H1 (cell line): ENCODE results near the gene CCNA2. TPM values are rescaled to one million over a fixed set of nuclear protein-coding genes. Genes with fewer than 3 reads are reported as not detected.

Experiments
- CTCF ChIA-PET: fragments of 300-600 bp; sonication (Branson Sonifier 250); formaldehyde crosslinking; loops from one replicate; lab custom pipeline; 2021; ENCODE audit not compliant: partially characterized antibody; lab: Charles Lee
- POLR2A ChIA-PET: fragments of 300-600 bp; sonication (Branson Sonifier 250); formaldehyde crosslinking; loops from one replicate; lab custom pipeline; 2021; ENCODE audit warnings: inconsistent platforms; ENCODE audit not compliant: partially characterized antibody; lab: Charles Lee
- DNase-seq, 2 experiments: peaks; one replicate each; pipeline versions ENCODE4 v3.0.0 to v3.0.0-alpha.2; 2010 to 2022; ENCODE audit warnings: low spot score in 2 of 2, low read depth in 1 of 2, mixed read lengths in 1 of 2
- FAIRE-seq: peaks from 2 replicates; lab custom pipeline; 2011; peaks lifted over from hg19 to GRCh38; lab: Jason Lieb, UNC
- H2AFZ ChIP-seq: 2 replicates; pipeline ENCODE4 v1.8.1; 2012; ENCODE audit warnings: low read length, inconsistent platforms
- H2AK5ac ChIP-seq: 2 replicates; pipeline ENCODE4 v1.6.1; 2013; ENCODE audit warnings: low read depth, low read length
- H2BK120ac ChIP-seq: replicated peaks from 2 replicates; pipeline ENCODE3; 2013; ENCODE audit warnings: low read depth, low read length, inconsistent platforms
- H2BK12ac ChIP-seq: 2 replicates; pipeline ENCODE4 v1.6.1; 2013; ENCODE audit warnings: low read depth, low read length
- H2BK15ac ChIP-seq: 2 replicates; pipeline ENCODE4 v1.6.1; 2013; ENCODE audit warnings: low read length
- H2BK20ac ChIP-seq: 2 replicates; pipeline ENCODE4 v1.6.1; 2013; ENCODE audit warnings: low read length
- H2BK5ac ChIP-seq: 2 replicates; pipeline ENCODE4 v1.6.1; 2013; ENCODE audit warnings: low read depth, low read length
- H3K14ac ChIP-seq: 2 replicates; pipeline ENCODE4 v1.6.1; 2013; ENCODE audit warnings: inconsistent platforms; ENCODE audit not compliant: insufficient read length
- H3K18ac ChIP-seq: 2 replicates; pipeline ENCODE4 v1.6.1; 2013; ENCODE audit warnings: low read length; ENCODE audit errors: extremely low read depth
- H3K23ac ChIP-seq: 2 replicates; pipeline ENCODE4 v1.6.1; 2013; ENCODE audit warnings: inconsistent platforms; ENCODE audit not compliant: insufficient read length
- H3K23me2 ChIP-seq: 2 replicates; pipeline ENCODE4 v1.6.1; 2013; ENCODE audit warnings: low read depth, low read length
- H3K27ac ChIP-seq: 2 replicates; pipeline ENCODE4 v1.6.1; 2011; ENCODE audit warnings: low read depth, low read length, inconsistent platforms
- H3K27me3 ChIP-seq, 4 experiments: replicated peaks in 1 of 4; 1 replicate in 1 of 4; 2 replicates in 3 of 4; pipeline versions ENCODE4 v1.6.1 to v1.8.1; 2011 to 2013; ENCODE audit warnings: low read length in 3 of 4, mild to moderate bottlenecking in 3 of 4, inconsistent platforms in 2 of 4, mixed read lengths in 2 of 4, moderate library complexity in 1 of 4; ENCODE audit not compliant: control insufficient read depth in 3 of 4, insufficient read depth in 3 of 4; ENCODE audit errors: extremely low read depth in 1 of 4
- H3K36me3 ChIP-seq, 4 experiments: 2 replicates each; pipeline versions ENCODE4 v1.6.1 to v1.8.1; 2011 to 2013; ENCODE audit warnings: mild to moderate bottlenecking in 4 of 4, low read length in 3 of 4, moderate library complexity in 2 of 4, control low read depth in 1 of 4, inconsistent platforms in 1 of 4; ENCODE audit not compliant: insufficient read depth in 4 of 4, control insufficient read depth in 2 of 4
- H3K4ac ChIP-seq: replicated peaks from 2 replicates; pipeline ENCODE3; 2013; ENCODE audit warnings: low read length, low read depth, mixed read lengths, inconsistent platforms; ENCODE audit not compliant: insufficient read length
- H3K4me1 ChIP-seq, 4 experiments: replicated peaks in 1 of 4; 1 replicate in 1 of 4; 2 replicates in 3 of 4; pipeline versions ENCODE4 v1.6.1 to v1.8.1; 2011 to 2013; ENCODE audit warnings: low read length in 3 of 4, inconsistent platforms in 2 of 4, mixed read lengths in 1 of 4; ENCODE audit not compliant: insufficient read depth in 4 of 4, control insufficient read depth in 3 of 4
- H3K4me2 ChIP-seq, 2 experiments: 2 replicates each; pipeline versions ENCODE4 v1.6.1 to v1.8.1; 2011 to 2013; ENCODE audit warnings: low read depth in 2 of 2, low read length in 2 of 2, control low read depth in 1 of 2, inconsistent platforms in 1 of 2, mild to moderate bottlenecking in 1 of 2; ENCODE audit not compliant: insufficient read depth in 1 of 2
- H3K4me3 ChIP-seq, 4 experiments: fragments of 200-600, 300-600 bp in 1 of 4; sonication (generic), shearing (Covaris generic), sonication (Bioruptor Twin) in 1 of 4; 2 replicates each; pipeline versions ENCODE4 v1.5.1 to v1.8.1; 2011 to 2016; ENCODE audit warnings: low read length in 4 of 4, low read depth in 3 of 4, control low read depth in 2 of 4, inconsistent platforms in 2 of 4, mild to moderate bottlenecking in 2 of 4, mixed read lengths in 1 of 4, moderate library complexity in 1 of 4; ENCODE audit not compliant: insufficient read depth in 2 of 4; ENCODE audit errors: extremely low read depth in 1 of 4
- H3K56ac ChIP-seq: replicated peaks from 2 replicates; pipeline ENCODE3; 2013; ENCODE audit warnings: low read depth, mild to moderate bottlenecking, mixed read lengths, low read length, inconsistent platforms; ENCODE audit not compliant: insufficient read length
- H3K79me1 ChIP-seq: 2 replicates; pipeline ENCODE4 v1.6.1; 2013; ENCODE audit warnings: low read depth, low read length, control low read depth
- H3K79me2 ChIP-seq, 2 experiments: 2 replicates each; pipeline versions ENCODE4 v1.6.1 to v1.8.1; 2012 to 2013; ENCODE audit warnings: low read length in 2 of 2, mild to moderate bottlenecking in 2 of 2, inconsistent platforms in 1 of 2; ENCODE audit not compliant: insufficient read depth in 2 of 2, control insufficient read depth in 1 of 2
- H3K9ac ChIP-seq, 4 experiments: replicated peaks in 1 of 4; 1 replicate in 1 of 4; 2 replicates in 3 of 4; pipeline versions ENCODE4 v1.6.1 to v1.8.1; 2011 to 2013; ENCODE audit warnings: low read depth in 3 of 4, low read length in 3 of 4, control low read depth in 2 of 4, mild to moderate bottlenecking in 2 of 4, moderate library complexity in 2 of 4, inconsistent platforms in 1 of 4; ENCODE audit errors: extremely low read depth in 1 of 4
- H3K9me3 ChIP-seq, 2 experiments: 2 replicates each; pipeline versions ENCODE4 v1.6.1 to v1.8.1; 2012 to 2013; ENCODE audit warnings: mild to moderate bottlenecking in 2 of 2, moderate library complexity in 2 of 2, control low read depth in 1 of 2, inconsistent platforms in 1 of 2, low read depth in 1 of 2, low read length in 1 of 2, mixed read lengths in 1 of 2; ENCODE audit not compliant: insufficient read depth in 2 of 2
- H4K20me1 ChIP-seq, 2 experiments: replicated peaks in 1 of 2; 2 replicates each; pipeline versions ENCODE3 to v1.8.1; 2011 to 2013; ENCODE audit warnings: inconsistent platforms in 2 of 2, low read length in 2 of 2, mild to moderate bottlenecking in 1 of 2; ENCODE audit not compliant: insufficient read depth in 2 of 2, control insufficient read depth in 1 of 2
- H4K5ac ChIP-seq: 2 replicates; pipeline ENCODE4 v1.6.1; 2013; ENCODE audit warnings: low read length, low read depth, mixed read lengths, inconsistent platforms; ENCODE audit not compliant: insufficient read length
- H4K8ac ChIP-seq: 2 replicates; pipeline ENCODE4 v1.8.0; 2013; ENCODE audit warnings: mild to moderate bottlenecking, moderate library complexity, low read length, inconsistent platforms; ENCODE audit not compliant: insufficient read depth; ENCODE audit errors: extremely low read depth
- H4K91ac ChIP-seq: replicated peaks from 2 replicates; pipeline ENCODE3; 2013; ENCODE audit warnings: low read length, mixed read lengths, inconsistent platforms; ENCODE audit not compliant: insufficient read length
- ATF3 ChIP-seq: IDR thresholded peaks from 2 replicates; pipeline ENCODE4 v1.6.1; 2011; ENCODE audit warnings: low read depth, mild to moderate bottlenecking, low read length; ENCODE audit not compliant: insufficient read depth
- BRCA1 ChIP-seq: IDR thresholded peaks from 2 replicates; pipeline ENCODE4 v1.6.1; 2012; ENCODE audit warnings: low read depth, low read length, improper control_type of control experiment
- CEBPB ChIP-seq: IDR thresholded peaks from 2 replicates; pipeline ENCODE4 v1.6.1; 2012; ENCODE audit warnings: low read depth, low read length
- CHD1 ChIP-seq: IDR thresholded peaks from 2 replicates; pipeline ENCODE4 v1.6.1; 2012; ENCODE audit warnings: low read depth, low read length, improper control_type of control experiment
- CHD2 ChIP-seq: IDR thresholded peaks from 2 replicates; pipeline ENCODE4 v1.6.1; 2012; ENCODE audit warnings: low read length, improper control_type of control experiment
- EGR1 ChIP-seq: IDR thresholded peaks from 2 replicates; pipeline ENCODE4 v1.6.1; 2011; ENCODE audit warnings: low read depth, low read length, borderline replicate concordance
- KDM1A ChIP-seq: fragments of 200-600, 300-600 bp; sonication (generic); IDR thresholded peaks from 2 replicates; pipeline ENCODE4 v1.7.1; 2016; ENCODE audit warnings: mild to moderate bottlenecking, low read length, borderline replicate concordance
- PHF8 ChIP-seq: fragments of 200-600 bp; sonication (generic); conservative IDR thresholded peaks from 2 replicates; pipeline ENCODE4 v1.7.1; 2012; ENCODE audit warnings: low read depth, mild to moderate bottlenecking, inconsistent platforms, low read length, moderate library complexity
- POLR2AphosphoS5 ChIP-seq: IDR thresholded peaks from 2 replicates; pipeline ENCODE4 v1.6.1; 2011; ENCODE audit warnings: low read depth, low read length
- POU5F1 ChIP-seq: IDR thresholded peaks from 2 replicates; pipeline ENCODE4 v1.6.1; 2011; ENCODE audit warnings: low read depth, mild to moderate bottlenecking, low read length, moderate library complexity
- RAD21 ChIP-seq, 2 experiments: IDR thresholded peaks in 1 of 2; conservative IDR thresholded peaks in 1 of 2; 2 replicates each; pipeline ENCODE4 v1.6.1; 2011; ENCODE audit warnings: low read depth in 2 of 2, low read length in 2 of 2, improper control_type of control experiment in 1 of 2, inconsistent platforms in 1 of 2, mild to moderate bottlenecking in 1 of 2, moderate library complexity in 1 of 2
- SIRT6 ChIP-seq: IDR thresholded peaks from one replicate; pipeline ENCODE4 v1.7.1; 2012; ENCODE audit warnings: low read length, inconsistent platforms
- SIX5 ChIP-seq: IDR thresholded peaks from 2 replicates; pipeline ENCODE4 v1.6.1; 2011; ENCODE audit warnings: mild to moderate bottlenecking, low read depth, low read length
- SUZ12 ChIP-seq: fragments of 200-600 bp; sonication (generic); IDR thresholded peaks from 2 replicates; pipeline ENCODE4 v1.6.1; 2012; ENCODE audit warnings: mild to moderate bottlenecking, inconsistent platforms, low read length, moderate library complexity, mixed read lengths
- TAF1 ChIP-seq: IDR thresholded peaks from 2 replicates; pipeline ENCODE4 v1.6.1; 2011; ENCODE audit warnings: mild to moderate bottlenecking, low read depth, low read length
- YY1 ChIP-seq: IDR thresholded peaks from 2 replicates; pipeline ENCODE4 v1.6.1; 2011; ENCODE audit warnings: low read depth, mild to moderate bottlenecking, low read length
- WGBS, 2 experiments: shearing (Covaris generic) in 1 of 2; methylation state at CpG; one replicate each; pipeline versions ENCODE4 v1.1.6 to v1.1.7; 2013 to 2015; ENCODE audit warnings: low lambda C conversion rate in 2 of 2, mixed read lengths in 2 of 2, inconsistent platforms in 1 of 2, low coverage in 1 of 2, missing lambda C conversion rate in 1 of 2; ENCODE audit not compliant: insufficient replicate concordance in 2 of 2, insufficient coverage in 1 of 2, insufficient read length in 1 of 2; ENCODE audit errors: extremely low coverage in 1 of 2, missing lambda C conversion rate in 1 of 2; 5-methylcytosine and 5-hydroxymethylcytosine counted together
- polyA plus RNA-seq, 7 experiments: library from polyadenylated mRNA; depleted of rRNA in 3 of 7; stranded (reverse) in 5 of 7; unstranded in 2 of 7; fragments of >200 nt in 5 of 7; fragments of 200-250 nt in 2 of 7; gene quantifications; 1 replicate in 5 of 7; 2 replicates in 1 of 7; 4 replicates in 1 of 7; pipeline versions ENCODE4 v1.2.1 to v1.2.3, GENCODE V29; 2011 to 2013; ENCODE audit warnings: missing spikeins in 2 of 7, mixed read lengths in 2 of 7
- total RNA-seq: library from RNA; stranded (reverse); fragmentation: NEBNext Ultra II Directional; extraction: Animal tissue kit (Norgen Biotek cat#: 25700); gene quantifications from 2 replicates; pipeline ENCODE4 v1.2.1, GENCODE V29; 2021

CCNA2 gene
- total and polyA plus RNA-seq, 2 of the 8 experiments (the other 6 are each of a cell fraction or from before 2014, with no cell fraction given) = 42.1 to 98.6 TPM

GRCh38 chr4:121829511-121829910, 5.8 kb upstream of the CCNA2 start:
- 79% methylated on average over 5 of the region's 5 CpGs; no CpG with 5 or more reads in 1 of the 2 experiments for WGBS, 2 experiments
- TF ChIP-seq YY1 (no peak), CHD2 (no peak), POU5F1 (no peak), RAD21 (IDR thresholded peaks at IDR 0.05 in 1 of 2, conservative IDR thresholded peaks at IDR 0.05 in 1 of 2; ENCODE audit: low read depth in 2 of 2, low read length in 2 of 2) (no peak), CEBPB (no peak), KDM1A (no peak), BRCA1 (no peak), SUZ12 (no peak), ATF3 (no peak), PHF8 (no peak), SIX5 (no peak), CHD1 (no peak), SIRT6 (no peak), TAF1 (no peak), POLR2AphosphoS5 (no peak), EGR1 (no peak)

More at GRCh38 chr4:121829511-121829910, 5.8 kb upstream of the CCNA2 start:
- peaks cover 0 to 5% (median 2%) of the 10 kb centered on the region in 4 experiments; a peak in 2 of 8 replicates for H3K36me3 ChIP-seq
- no peaks in the 10 kb centered on the region for H3K27me3 ChIP-seq
- H4K20me1 ChIP-seq = no peaks in the 10 kb centered on the region
- H2BK15ac ChIP-seq = no peak overlapping the region
- no peak overlapping the region for H3K56ac ChIP-seq
- H3K9me3 ChIP-seq = no peaks in the 10 kb centered on the region
- FAIRE-seq (no peak), DNase-seq (no peak)
- no peak overlapping the region for H2BK20ac ChIP-seq
- no peak overlapping the region for H3K4me2 ChIP-seq
- no peak overlapping the region for H3K4ac ChIP-seq
- H3K9ac ChIP-seq = no peak overlapping the region
- H3K23ac ChIP-seq = no peak overlapping the region
- H3K23me2 ChIP-seq = no peaks in the 10 kb centered on the region
- ChIA-PET CTCF (no interaction called here), POLR2A (interaction anchor here (1.0 to 1.9 kb wide), 4 partner anchors 9 to 28 kb away, joined by 3 to 6 read pairs (median 4); partner anchors contain the start of gene EXOSC9)
- H2BK120ac ChIP-seq = no peak overlapping the region
- no peak overlapping the region for H2AK5ac ChIP-seq
- H3K27ac ChIP-seq = no peak overlapping the region
- no peak overlapping the region for H2AFZ ChIP-seq
- no peaks in the 10 kb centered on the region for H3K79me2 ChIP-seq
- H3K4me1 ChIP-seq = no peaks in the 10 kb centered on the region
- no peak overlapping the region for H2BK12ac ChIP-seq
- H3K4me3 ChIP-seq = no peak overlapping the region
- no peak overlapping the region for H3K18ac ChIP-seq
- H3K14ac ChIP-seq = no peak overlapping the region
- H4K91ac ChIP-seq = no peak overlapping the region
- no peak overlapping the region for H4K8ac ChIP-seq
- H4K5ac ChIP-seq = no peak overlapping the region
- no peak overlapping the region for H2BK5ac ChIP-seq
- H3K79me1 ChIP-seq = no peaks in the 10 kb centered on the region
